Inflammatory macrophage treated with lipopolysaccharide for 1 hour (primary cell): ENCODE data around the gene PPM1D.
"Not testable (repeated sequence)": the region's sequence is repeated elsewhere in the genome, so short reads cannot be mapped to it uniquely, and the experiment has no call there.

Experiments used
- DNase-seq, 2 donors: peaks; one replicate each; pipeline ENCODE4 v3.0.0-alpha.2; 2020 to 2022

The PPM1D gene

GRCh38 chr17:60594170-60594569, 5.8 kb upstream of the PPM1D start:
- not testable (repeated sequence) for DNase-seq

GRCh38 chr17:60594734-60595133, 5.3 kb upstream of the PPM1D start:
- no peak for DNase-seq

- DNase-seq = no peak
Observed at GRCh38 chr17:60597297-60597696, 2.7 kb upstream of the PPM1D start.

GRCh38 chr17:60598001-60598736, 1.8 kb upstream of the PPM1D start:
- peak; percentile 72 to 74 for DNase-seq

GRCh38 chr17:60599220-60599619, 773 bp upstream of the PPM1D start:
- DNase-seq = no peak

- DNase-seq = peak; percentile 73 to 86
Observed at GRCh38 chr17:60600490-60601446, 775 bp downstream of the PPM1D start.

GRCh38 chr17:60601447-60602384, 1.7 kb downstream of the PPM1D start:
- DNase-seq = peak; percentile 51 to 79

GRCh38 chr17:60602385-60602742, 2.4 kb downstream of the PPM1D start:
- DNase-seq = no peak

- DNase-seq = no peak
Observed at GRCh38 chr17:60602871-60603270, 2.9 kb downstream of the PPM1D start.

- DNase-seq = not testable (repeated sequence)
Observed at GRCh38 chr17:60603477-60603876, 3.5 kb downstream of the PPM1D start.

- DNase-seq = no peak
Observed at GRCh38 chr17:60604686-60605334, 4.8 kb downstream of the PPM1D start.

GRCh38 chr17:60606036-60606435, 6.0 kb downstream of the PPM1D start:
- no peak for DNase-seq

- no peak for DNase-seq
Observed at GRCh38 chr17:60610473-60610872, 10.5 kb downstream of the PPM1D start.

GRCh38 chr17:60611321-60611720, 11.3 kb downstream of the PPM1D start:
- DNase-seq = not testable (repeated sequence)

GRCh38 chr17:60613325-60613724, 13.3 kb downstream of the PPM1D start:
- no peak for DNase-seq

- DNase-seq = not testable (repeated sequence)
Observed at GRCh38 chr17:60613796-60614195, 13.8 kb downstream of the PPM1D start.

- not testable (repeated sequence) for DNase-seq
Observed at GRCh38 chr17:60614247-60614646, 14.3 kb downstream of the PPM1D start.

GRCh38 chr17:60615108-60615507, 15.1 kb downstream of the PPM1D start:
- no peak for DNase-seq

GRCh38 chr17:60615840-60616239, 15.8 kb downstream of the PPM1D start:
- no peak for DNase-seq

GRCh38 chr17:60618080-60618479, 18.1 kb downstream of the PPM1D start:
- DNase-seq = no peak

GRCh38 chr17:60618854-60619526, 19.0 kb downstream of the PPM1D start:
- no peak for DNase-seq

GRCh38 chr17:60622961-60623360, 23.0 kb downstream of the PPM1D start:
- no peak for DNase-seq
